Fibroblast of villous mesenchyme (primary cell): ENCODE data around the gene MDFIC. TPM values are rescaled to one million over a fixed set of nuclear protein-coding genes. Genes with fewer than 3 reads are reported as not detected.

Source experiments
- DNase-seq: peaks from one replicate; pipeline ENCODE4 v3.0.0-alpha.2; 2010; ENCODE audit warnings: low read depth
- H3K4me3 ChIP-seq: 2 replicates; pipeline ENCODE4 v1.5.1; 2011; ENCODE audit warnings: low read depth, mild to moderate bottlenecking, low read length
- CTCF ChIP-seq: IDR thresholded peaks from 2 replicates; pipeline ENCODE4 v1.5.1; 2012; ENCODE audit warnings: low read depth, mild to moderate bottlenecking, low read length; ENCODE audit not compliant: insufficient read depth
- total RNA-seq: library from RNA; depleted of rRNA; stranded (reverse); fragments of >200 nt; gene quantifications from 2 replicates; pipeline ENCODE4 v1.2.3, GENCODE V29; 2012

The MDFIC gene
- total RNA-seq, 1 donor = 39.3 TPM

- no peak for TF ChIP-seq CTCF
These were observed 5.5 kb upstream of the MDFIC start for GRCh38 chr7:114916261-114916892.

GRCh38 chr7:114917211-114917839 is 4.6 kb upstream of the MDFIC start:
- TF ChIP-seq CTCF = no peak
- no peak for DNase-seq
- no peak overlapping the region for H3K4me3 ChIP-seq

More at GRCh38 chr7:114916261-114916892, 5.5 kb upstream of the MDFIC start:
- no peak overlapping the region for H3K4me3 ChIP-seq
- DNase-seq = no peak

- no peak for TF ChIP-seq CTCF
- no peak overlapping the region for H3K4me3 ChIP-seq
These were observed 2.3 kb upstream of the MDFIC start for GRCh38 chr7:114919587-114919986.

GRCh38 chr7:114921631-114922025 is 266 bp upstream of the MDFIC start:
- peak; percentile 36 for DNase-seq
- no peak for TF ChIP-seq CTCF
- H3K4me3 ChIP-seq = peak overlapping the region; percentile 85

More at GRCh38 chr7:114919587-114919986, 2.3 kb upstream of the MDFIC start:
- DNase-seq = no peak

- peak overlapping the region; percentile 85 for H3K4me3 ChIP-seq
- TF ChIP-seq CTCF = no peak
These were observed 933 bp downstream of the MDFIC start for GRCh38 chr7:114922652-114923402.

GRCh38 chr7:114923403-114923713 is 1.5 kb downstream of the MDFIC start:
- H3K4me3 ChIP-seq = peak overlapping the region; percentile 85
- no peak for DNase-seq
- TF ChIP-seq CTCF = no peak

More at GRCh38 chr7:114922652-114923402, 933 bp downstream of the MDFIC start:
- peak; percentile 78 for DNase-seq
